ENCODE measurements around the gene PFKFB3.

GRCh38 chr10:6195846-6196245, 6.9 kb upstream of the PFKFB3 start:
- no peak for TF ChIP-seq CTCF (IDR thresholded peaks at IDR 0.05; ENCODE audit: poor library complexity)
- TF ChIP-seq EZH2 (IDR thresholded peaks at IDR 0.05; ENCODE audit: borderline replicate concordance), result no peak
